Measurements from ENCODE around the gene GOLT1A. TPM values are rescaled to one million over a fixed set of nuclear protein-coding genes. Genes with fewer than 3 reads are reported as not detected.

GOLT1A gene
- total and polyA plus RNA-seq, 7 donors: 9.6 to 12.5 (median 12.0) TPM; not detected in 4

- TF ChIP-seq CTCF (IDR thresholded peaks at IDR 0.05) (no peak), EP300 (IDR thresholded peaks at IDR 0.05) (no peak), POLR2A (IDR thresholded peaks at IDR 0.05) (no peak), POLR2AphosphoS5 (IDR thresholded peaks at IDR 0.05) (no peak)
- 83 to 88% methylated on average over 3 of the region's 3 CpGs for WGBS, 2 donors
- Histone ChIP-seq H3K4me1 (peaks cover 0 to 7% (median 0%) of the 10 kb centered on the region in 4 donors), H3K27ac (no peak overlapping the region), H3K9me3 (no peaks in the 10 kb centered on the region), H3K4me3 (no peak overlapping the region), H3K27me3 (peaks cover 6 to 66% (median 10%) of the 10 kb centered on the region in 3 donors), H3K36me3 (no peaks in the 10 kb centered on the region)
- intact Hi-C loops (cut with DNase I): no loop called here
- no peak for DNase-seq
Measured at GRCh38 chr1:204192589-204193352, 21.0 kb downstream of the GOLT1A start.

- Histone ChIP-seq H3K9me3 (no peaks in the 10 kb centered on the region), H3K27ac (no peak overlapping the region), H3K27me3 (peaks cover 10 to 70% (median 11%) of the 10 kb centered on the region in 3 donors), H3K4me3 (no peak overlapping the region), H3K36me3 (no peaks in the 10 kb centered on the region), H3K4me1 (peaks cover 0 to 7% (median 0%) of the 10 kb centered on the region in 4 donors)
- TF ChIP-seq EP300 (IDR thresholded peaks at IDR 0.05): no peak
- no peak for TF ChIP-seq CTCF (IDR thresholded peaks at IDR 0.05)
- DNase-seq: no peak
- intact Hi-C loops (cut with DNase I): no loop called here
- 94 to 96% methylated on average over 2 of the region's 2 CpGs for WGBS, 2 donors
Measured at GRCh38 chr1:204192046-204192445, 21.7 kb downstream of the GOLT1A start.

GRCh38 chr1:204191456-204191855 is 22.3 kb downstream of the GOLT1A start:
- H3K27ac ChIP-seq: no peak overlapping the region
- no peak overlapping the region for H3K4me3 ChIP-seq
- intact Hi-C loops (cut with DNase I): no loop called here
- no peaks in the 10 kb centered on the region for H3K9me3 ChIP-seq
- no peaks in the 10 kb centered on the region for H3K36me3 ChIP-seq
- WGBS, 2 donors: 66 to 83% methylated on average over 7 of the region's 7 CpGs
- H3K4me1 ChIP-seq: peaks cover 0 to 7% (median 0%) of the 10 kb centered on the region in 4 donors
- peaks cover 10 to 68% (median 11%) of the 10 kb centered on the region in 3 donors for H3K27me3 ChIP-seq
- TF ChIP-seq EP300 (IDR thresholded peaks at IDR 0.05) (no peak), CTCF (IDR thresholded peaks at IDR 0.05) (no peak), POLR2AphosphoS5 (IDR thresholded peaks at IDR 0.05) (no peak), POLR2A (IDR thresholded peaks at IDR 0.05) (no peak)
- DNase-seq: no peak

GRCh38 chr1:204190212-204191211 is 23.3 kb downstream of the GOLT1A start:
- H3K27ac ChIP-seq: no peak overlapping the region
- H3K27me3 ChIP-seq: peaks cover 10 to 66% (median 11%) of the 10 kb centered on the region in 3 donors
- H3K4me1 ChIP-seq: peaks cover 0 to 7% (median 0%) of the 10 kb centered on the region in 4 donors
- peak overlapping the region in 3 of 4 donors; percentile 3 to 24 (median 9) for H3K4me3 ChIP-seq
- H3K36me3 ChIP-seq: no peaks in the 10 kb centered on the region
- no peaks in the 10 kb centered on the region for H3K9me3 ChIP-seq
- WGBS, 2 donors: 4 to 11% methylated on average over 44 of the region's 44 CpGs
- intact Hi-C loops (cut with DNase I): no loop called here
- no peak for DNase-seq
- no peak for TF ChIP-seq CTCF (IDR thresholded peaks at IDR 0.05)
- TF ChIP-seq POLR2AphosphoS5 (IDR thresholded peaks at IDR 0.05): no peak
- TF ChIP-seq EP300 (IDR thresholded peaks at IDR 0.05): no peak
- no peak for TF ChIP-seq POLR2A (IDR thresholded peaks at IDR 0.05)
